Measurements from ENCODE around the gene SOX9.
A peak's percentile ranks its signal among the peaks of the same experiment; 100 is the strongest.

Gene SOX9

GRCh38 chr17:72125226-72125651 is 4.4 kb downstream of the SOX9 start (continued):
- no peak for TF ChIP-seq SNAI2 (CRISPR knock-in tag; IDR thresholded peaks at IDR 0.05)
- no peak for TF ChIP-seq ZFP30 (CRISPR knock-in tag; IDR thresholded peaks at IDR 0.05)
- no peak for TF ChIP-seq PPARA (CRISPR knock-in tag; IDR thresholded peaks at IDR 0.05; ENCODE audit: borderline replicate concordance)
- no peak for TF ChIP-seq ZNF8 (CRISPR knock-in tag; IDR thresholded peaks at IDR 0.05)
- no peak for TF ChIP-seq ZC3H10 (CRISPR knock-in tag; IDR thresholded peaks at IDR 0.05)

- ATAC-seq = no peak
- TF ChIP-seq ARNTL (CRISPR knock-in tag; IDR thresholded peaks at IDR 0.05; ENCODE audit: borderline replicate concordance, low read depth) (no peak), PATZ1 (CRISPR knock-in tag; IDR thresholded peaks at IDR 0.05; ENCODE audit: borderline replicate concordance) (0 out of 2 replicates have a peak, but pooled peaks have one; percentile 12), ZFP3 (CRISPR knock-in tag; IDR thresholded peaks at IDR 0.05) (no peak), CREB5 (CRISPR knock-in tag; IDR thresholded peaks at IDR 0.05; ENCODE audit: low read depth) (no peak)
Observed at GRCh38 chr17:72125742-72126141, 4.9 kb downstream of the SOX9 start.

GRCh38 chr17:72126575-72127486 is 6.0 kb downstream of the SOX9 start:
- TF ChIP-seq TCF4 (CRISPR knock-in tag; IDR thresholded peaks at IDR 0.05; ENCODE audit: borderline replicate concordance) = peak; percentile 43; the same call in 1 of the 2 replicates
- TF ChIP-seq CREB5 (CRISPR knock-in tag; IDR thresholded peaks at IDR 0.05; ENCODE audit: low read depth) = peak; percentile 77
- TF ChIP-seq ISL1 (CRISPR knock-in tag; IDR thresholded peaks at IDR 0.05) = peak; percentile 77
- TF ChIP-seq ZNF565 (CRISPR knock-in tag; conservative IDR thresholded peaks at IDR 0.05; ENCODE audit: low read depth) = 0 out of 2 replicates have a peak, but pooled peaks have one; percentile 4
- peak; percentile 76 for TF ChIP-seq ZFP3 (CRISPR knock-in tag; IDR thresholded peaks at IDR 0.05)
- TF ChIP-seq PATZ1 (CRISPR knock-in tag; IDR thresholded peaks at IDR 0.05; ENCODE audit: borderline replicate concordance) = peak; percentile 97
- peak; percentile 67; the same call in 1 of the 2 replicates for TF ChIP-seq ESRRG (CRISPR knock-in tag; IDR thresholded peaks at IDR 0.05)
- TF ChIP-seq ZNF70 (CRISPR knock-in tag; IDR thresholded peaks at IDR 0.05) = no peak
- TF ChIP-seq SNAI2 (CRISPR knock-in tag; IDR thresholded peaks at IDR 0.05) = peak; percentile 94
- TF ChIP-seq POU6F1 (CRISPR knock-in tag; IDR thresholded peaks at IDR 0.05; ENCODE audit: borderline replicate concordance, low read depth) = no peak; the same call in 1 of the 2 replicates
- TF ChIP-seq GLIS3 (CRISPR knock-in tag; IDR thresholded peaks at IDR 0.05) = peak; percentile 80
- peak; percentile 55; the same call in 1 of the 2 replicates for TF ChIP-seq TSHZ2 (CRISPR knock-in tag; IDR thresholded peaks at IDR 0.05)
- peak; percentile 93 for TF ChIP-seq CSDC2 (CRISPR knock-in tag; IDR thresholded peaks at IDR 0.05)
- peak; percentile 54; the same call in 1 of the 2 replicates for TF ChIP-seq RARB (CRISPR knock-in tag; IDR thresholded peaks at IDR 0.05)
- TF ChIP-seq ZFP30 (CRISPR knock-in tag; IDR thresholded peaks at IDR 0.05) = no peak
- 0 out of 2 replicates have a peak, but pooled peaks have one; percentile 41 for TF ChIP-seq TOX (CRISPR knock-in tag; IDR thresholded peaks at IDR 0.05; ENCODE audit: borderline replicate concordance)
- 0 out of 2 replicates have a peak, but pooled peaks have one; percentile 33 for TF ChIP-seq BACH2 (CRISPR knock-in tag; IDR thresholded peaks at IDR 0.05; ENCODE audit: borderline replicate concordance)
- peak; percentile 40; the same call in 1 of the 2 replicates for TF ChIP-seq ZNF8 (CRISPR knock-in tag; IDR thresholded peaks at IDR 0.05)
- TF ChIP-seq OSR1 (CRISPR knock-in tag; IDR thresholded peaks at IDR 0.05) = no peak
- peak; percentile 91 for TF ChIP-seq ZC3H10 (CRISPR knock-in tag; IDR thresholded peaks at IDR 0.05)
- no peak for TF ChIP-seq ARNTL (CRISPR knock-in tag; IDR thresholded peaks at IDR 0.05; ENCODE audit: borderline replicate concordance, low read depth)
- no peak for TF ChIP-seq PPARA (CRISPR knock-in tag; IDR thresholded peaks at IDR 0.05; ENCODE audit: borderline replicate concordance)
- TF ChIP-seq CSRNP3 (CRISPR knock-in tag; IDR thresholded peaks at IDR 0.05) = no peak
- peak; percentile 76 for ATAC-seq

All from SK-N-SH treated with all-trans-retinoic acid at 6 μM for 48 hours (cell line).